Stimulated activated CD4-positive, alpha-beta T cell treated with anti-CD3 and anti-CD28 coated beads, Interleukin-1b, Interleukin-23, amount 100 ng/mL, for 48 hours (primary cell): Measurements from ENCODE around the gene WDR7.

ENCODE experiments used
- DNase-seq: peaks from one replicate; pipeline ENCODE4 v3.0.0-alpha.2; 2020

WDR7 gene

DNA sequence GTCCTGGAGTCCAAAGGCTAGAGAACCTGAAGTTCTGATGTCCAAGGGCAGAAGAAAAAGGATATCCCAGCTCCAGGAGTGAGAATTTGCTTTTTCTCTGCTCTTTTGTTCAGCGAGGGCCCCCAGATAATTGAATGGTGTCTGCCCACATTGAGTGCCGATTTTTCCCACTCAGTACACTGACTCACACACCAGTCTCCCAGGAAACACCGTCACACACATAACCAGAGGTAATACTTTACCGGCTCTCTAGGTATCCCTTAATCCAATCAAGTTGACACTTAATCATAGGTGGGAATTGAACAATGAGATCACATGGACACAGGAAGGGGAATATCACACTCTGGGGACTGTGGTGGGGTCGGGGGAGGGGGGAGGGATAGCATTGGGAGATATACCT is 161.5 kb downstream of the WDR7 start:
- DNase-seq: no peak

GRCh38 chr18:56815926-56816325 is 164.8 kb downstream of the WDR7 start:
- DNase-seq: no peak

GRCh38 chr18:56823986-56824565 is 172.9 kb downstream of the WDR7 start:
- DNase-seq: no peak

DNA sequence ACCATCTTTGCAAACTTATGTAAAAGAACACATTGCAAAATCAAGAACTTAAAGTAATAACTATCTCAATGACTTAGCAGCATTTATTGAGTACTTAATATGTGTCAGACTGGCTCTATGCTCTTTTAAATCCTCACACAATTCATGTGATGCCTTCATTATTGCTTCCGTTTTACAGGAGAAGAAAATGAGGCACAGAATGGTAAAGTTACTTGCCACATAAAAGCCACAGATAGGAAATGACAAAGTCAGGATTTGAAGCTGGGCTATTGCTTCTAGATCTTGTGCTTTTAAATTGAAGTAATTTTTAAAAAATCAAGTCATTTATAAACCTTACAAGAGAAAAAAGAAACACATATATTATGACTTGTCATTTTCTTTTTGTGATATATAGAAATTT is 174.2 kb downstream of the WDR7 start:
- DNase-seq: no peak

- DNase-seq: no peak
These were observed 174.7 kb downstream of the WDR7 start for GRCh38 chr18:56825878-56826277.

- DNase-seq: no peak
These were observed 180.8 kb downstream of the WDR7 start for GRCh38 chr18:56831988-56832387.

DNA sequence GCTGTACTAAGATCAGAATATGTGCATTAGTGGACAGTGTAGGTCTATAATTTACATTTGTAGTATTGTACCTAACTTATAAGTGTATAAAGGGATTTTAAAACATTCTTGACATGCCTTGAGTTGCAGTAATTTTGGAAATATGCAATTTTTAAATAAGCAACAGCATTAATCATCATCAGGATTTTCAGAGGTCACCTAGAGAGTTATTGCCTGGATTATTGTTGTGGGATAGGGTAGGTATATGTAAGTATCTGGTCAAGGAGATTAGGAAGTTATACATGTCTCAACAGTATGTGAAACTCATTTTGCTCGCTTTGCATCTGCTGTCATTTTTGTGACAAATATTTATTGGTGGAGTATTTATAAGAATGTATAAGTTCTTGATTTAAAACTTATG is 184.2 kb downstream of the WDR7 start:
- no peak for DNase-seq

GRCh38 chr18:56836173-56836572 is 185.0 kb downstream of the WDR7 start:
- no peak for DNase-seq

GRCh38 chr18:56841836-56842235 is 190.7 kb downstream of the WDR7 start:
- no peak for DNase-seq

- no peak for DNase-seq
These were observed 192.1 kb downstream of the WDR7 start for GRCh38 chr18:56843241-56843640.

DNA sequence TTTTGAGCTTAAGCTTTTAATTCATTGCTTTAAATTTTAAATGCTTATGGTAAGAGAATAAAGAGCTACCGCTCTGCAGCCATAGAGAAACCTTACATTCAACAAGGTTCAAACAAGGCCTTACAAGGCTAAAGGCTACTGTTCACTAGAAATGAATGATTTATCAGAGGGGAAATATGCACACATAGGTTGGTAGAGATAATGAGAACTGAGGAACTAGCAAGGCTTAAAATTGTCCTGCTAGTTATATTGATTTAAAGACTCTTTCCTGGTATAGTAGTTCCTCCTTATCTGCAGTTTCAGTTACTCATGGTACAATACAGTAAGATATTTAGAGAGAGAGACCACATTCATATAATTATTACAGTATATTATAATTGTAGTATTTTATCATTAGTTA is 193.4 kb downstream of the WDR7 start:
- no peak for DNase-seq

GRCh38 chr18:56851774-56852173 is 200.6 kb downstream of the WDR7 start:
- DNase-seq: no peak

DNA sequence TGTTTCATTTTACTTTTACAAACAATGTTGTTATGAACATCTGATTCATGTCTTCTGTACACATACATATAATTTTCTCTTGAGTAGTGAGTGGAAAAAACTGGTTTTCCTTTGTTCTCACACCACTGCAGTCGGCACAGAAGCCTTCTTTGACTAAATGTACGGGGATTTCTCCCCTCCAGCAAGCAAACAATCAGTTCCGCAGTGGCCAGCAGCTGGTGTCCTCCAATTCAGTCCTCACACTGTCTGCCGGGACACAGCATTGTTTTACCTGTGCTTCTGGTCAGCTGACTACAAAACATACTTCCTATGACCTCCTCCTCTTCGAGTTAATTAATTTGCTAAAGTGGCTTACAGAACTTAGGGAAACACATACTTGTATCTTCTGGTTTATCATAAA is 202.8 kb downstream of the WDR7 start:
- DNase-seq: no peak

- no peak for DNase-seq
These were observed 210.1 kb downstream of the WDR7 start for GRCh38 chr18:56861244-56861643.

GRCh38 chr18:56869189-56869777 is 218.1 kb downstream of the WDR7 start:
- no peak for DNase-seq

DNA sequence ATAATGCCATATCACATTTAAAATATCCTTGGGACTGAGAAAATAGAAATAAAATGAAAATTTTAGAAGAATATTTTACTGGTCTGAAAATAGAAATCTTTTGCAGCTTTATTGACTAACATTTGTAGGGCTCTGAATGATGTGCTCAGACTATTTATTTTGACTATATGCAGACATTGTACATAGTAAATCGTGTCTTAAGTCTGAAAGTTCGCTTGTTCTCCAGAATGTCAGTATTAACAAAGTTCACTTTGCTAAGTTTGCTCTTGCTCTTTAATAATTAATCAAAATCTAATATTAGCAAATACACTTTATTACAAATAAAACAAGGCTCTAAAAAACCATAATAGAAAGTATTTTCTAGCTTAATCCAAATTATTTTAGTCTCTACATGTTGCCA is 219.8 kb downstream of the WDR7 start:
- DNase-seq: no peak

- DNase-seq: no peak
These were observed 221.0 kb downstream of the WDR7 start for GRCh38 chr18:56872140-56872539.

- no peak for DNase-seq
These were observed 222.4 kb downstream of the WDR7 start for GRCh38 chr18:56873441-56874140.

GRCh38 chr18:56878711-56879110 is 227.6 kb downstream of the WDR7 start:
- no peak for DNase-seq

DNA sequence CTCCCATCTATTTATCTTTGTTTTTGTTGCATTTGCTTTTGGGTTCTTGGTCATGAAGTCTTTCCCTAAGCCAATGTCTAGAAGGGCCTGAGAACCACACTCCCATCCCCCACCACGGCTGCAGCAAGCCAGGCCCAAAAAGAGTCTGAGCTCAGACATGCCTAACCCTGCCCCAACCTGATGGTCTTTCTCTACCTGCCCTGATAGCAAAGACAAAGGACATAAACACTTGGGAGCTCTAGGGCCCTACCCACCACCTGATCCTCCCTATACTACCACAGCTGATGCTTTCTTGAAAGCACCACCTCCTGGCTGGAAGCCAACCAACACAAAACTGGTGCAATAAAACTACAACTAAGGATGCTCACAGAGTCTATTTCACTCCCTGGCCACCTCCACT is 233.4 kb downstream of the WDR7 start:
- no peak for DNase-seq

DNA sequence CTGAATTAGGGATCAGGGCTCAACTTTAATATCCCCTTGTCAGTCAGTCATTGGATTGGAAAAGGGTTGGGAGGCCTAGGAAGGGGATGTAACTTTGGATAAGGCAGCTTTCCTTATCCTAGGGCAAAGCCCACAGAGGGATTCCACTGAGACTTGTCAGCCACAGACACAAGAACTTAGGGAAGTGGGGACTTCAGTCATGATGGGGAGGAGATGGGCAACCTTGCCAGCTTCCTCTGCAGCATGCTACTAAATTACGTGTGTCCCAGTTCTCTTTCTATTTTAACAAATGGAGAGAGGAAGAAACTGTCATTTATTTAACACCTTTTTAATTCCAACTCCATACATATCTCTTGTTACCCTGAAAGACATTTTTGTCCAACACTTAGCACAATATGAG is 237.8 kb downstream of the WDR7 start:
- DNase-seq: no peak

- DNase-seq: no peak
These were observed 238.5 kb downstream of the WDR7 start for GRCh38 chr18:56889621-56890020.

- no peak for DNase-seq
These were observed 239.5 kb downstream of the WDR7 start for GRCh38 chr18:56890632-56891031.

GRCh38 chr18:56891116-56891515 is 240.0 kb downstream of the WDR7 start:
- DNase-seq: no peak

GRCh38 chr18:56891870-56892269 is 240.7 kb downstream of the WDR7 start:
- DNase-seq: no peak
